NCI-H146 treated with DMSO at 0.1 percent for 48 hours (cell line): ENCODE measurements around the gene ZNF236.
"Not testable (repeated sequence)": the region's sequence is repeated elsewhere in the genome, so short reads cannot be mapped to it uniquely, and the experiment has no call there.

Experiments used
- DNase-seq: peaks from one replicate; lab custom pipeline; 2025; ENCODE audit not compliant: unreplicated experiment; lab: John Stamatoyannopoulos, UW

Gene ZNF236

DNA sequence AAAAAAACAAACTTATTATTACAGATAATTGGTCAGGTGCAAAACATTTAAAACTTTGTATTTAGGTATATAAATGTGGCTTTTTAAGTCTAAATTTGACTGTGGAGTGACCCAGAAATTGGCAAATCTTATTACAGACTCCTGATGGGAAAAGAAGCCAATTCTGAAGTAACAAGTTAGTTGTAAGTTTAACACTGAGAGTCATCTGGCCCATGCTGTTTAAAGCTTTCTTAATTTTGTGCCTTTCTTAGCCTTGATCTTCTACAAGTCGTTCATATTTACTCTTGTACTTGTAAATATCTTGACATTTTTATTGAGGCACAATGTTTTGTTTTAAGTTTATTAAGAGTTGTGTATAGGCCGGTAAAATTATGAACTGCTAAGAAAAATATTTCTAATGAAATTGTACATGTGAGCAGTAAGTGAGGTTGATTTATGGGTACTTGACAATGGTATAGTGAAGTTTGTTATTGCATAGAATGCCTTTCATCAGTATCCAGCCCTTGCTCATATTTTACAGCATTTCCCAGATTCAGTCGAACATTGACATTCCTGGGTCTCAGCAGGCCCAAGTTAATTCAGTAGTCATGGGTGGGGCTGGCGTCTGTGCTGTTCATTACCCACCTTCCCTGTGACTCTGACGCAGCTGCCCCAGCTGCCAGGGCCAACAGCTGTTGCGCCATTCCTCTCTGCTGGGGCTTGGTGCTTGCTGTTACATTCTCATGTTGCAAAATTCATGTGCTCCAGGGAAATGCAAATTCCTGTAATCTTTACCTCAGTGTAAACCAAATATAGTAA, 121.4 kb downstream of the ZNF236 start:
- no peak for DNase-seq

DNA sequence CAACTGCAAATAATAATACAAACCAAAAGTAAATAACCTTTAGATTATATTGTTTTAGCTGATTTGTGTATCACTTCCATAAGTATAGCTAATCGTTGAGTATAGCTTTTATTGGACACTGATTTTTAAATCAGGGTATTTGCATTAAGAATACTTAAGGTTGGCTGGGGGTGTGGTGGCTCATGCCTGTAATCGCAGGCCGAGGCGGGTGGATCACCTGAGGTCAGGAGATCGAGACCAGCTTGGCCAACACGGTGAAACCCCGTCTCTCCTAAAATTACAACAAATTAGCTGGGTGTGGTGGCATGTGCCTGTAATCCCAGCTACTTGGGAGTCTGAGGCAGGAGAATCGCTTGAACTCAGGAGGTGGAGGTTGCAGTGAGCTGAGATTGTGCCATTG, 122.0 kb downstream of the ZNF236 start:
- DNase-seq: not testable (repeated sequence)

DNA sequence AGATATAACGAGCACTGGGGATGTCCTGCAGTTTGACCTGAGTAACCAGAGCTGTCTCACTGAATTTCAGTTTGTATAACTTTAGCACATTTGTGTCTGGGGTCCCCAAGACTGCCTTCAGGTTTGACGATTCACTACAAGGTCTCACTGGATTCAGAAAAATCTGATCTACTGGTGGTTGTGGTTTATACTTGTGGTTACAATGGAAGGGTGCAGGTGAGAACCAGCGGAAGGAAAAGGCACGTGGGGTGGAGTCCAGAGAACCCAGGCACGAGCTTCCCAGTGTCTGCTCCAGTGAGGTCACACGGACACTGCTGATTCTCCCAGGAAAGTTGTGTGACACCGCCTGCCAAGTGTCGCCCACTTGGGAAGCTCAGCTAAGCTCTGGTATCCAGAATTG, 126.0 kb downstream of the ZNF236 start:
- DNase-seq: no peak

DNA sequence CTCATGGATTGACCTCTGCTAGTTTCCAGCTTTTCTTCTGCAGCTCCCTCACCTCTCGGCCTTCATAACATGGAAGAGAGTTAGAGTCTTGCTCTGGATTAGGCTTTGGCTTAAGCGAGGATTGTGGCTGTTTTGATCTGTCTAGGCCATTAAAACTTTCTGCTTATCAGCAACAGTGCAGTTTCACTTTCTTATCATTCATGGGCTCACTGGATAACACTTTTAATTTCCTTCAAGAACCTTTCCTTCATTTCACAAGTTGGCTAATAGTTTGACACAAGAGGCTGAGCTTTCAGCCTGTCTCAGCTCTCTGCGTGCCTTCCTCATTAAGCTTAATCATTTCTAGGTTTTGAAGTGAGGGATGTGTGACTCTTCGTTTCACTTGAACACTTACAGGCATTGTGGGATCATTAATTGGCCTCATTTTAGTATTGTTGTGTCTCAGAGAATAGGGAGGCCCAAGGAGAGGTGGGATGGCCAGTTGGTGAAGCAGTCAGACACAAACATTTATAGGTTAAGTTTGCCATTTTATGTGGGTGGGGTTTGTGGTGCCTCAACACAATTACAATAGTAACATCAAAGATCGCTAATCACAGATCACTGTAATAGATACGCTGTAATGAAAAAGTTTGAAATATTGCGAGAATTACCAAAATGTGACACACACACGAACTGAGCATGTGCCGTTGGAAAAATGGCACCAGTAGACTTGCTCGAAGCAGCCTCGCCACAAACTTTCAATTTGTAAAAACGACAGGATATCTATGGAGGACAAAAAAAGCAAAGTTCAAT, 129.3 kb downstream of the ZNF236 start:
- DNase-seq: no peak

DNA sequence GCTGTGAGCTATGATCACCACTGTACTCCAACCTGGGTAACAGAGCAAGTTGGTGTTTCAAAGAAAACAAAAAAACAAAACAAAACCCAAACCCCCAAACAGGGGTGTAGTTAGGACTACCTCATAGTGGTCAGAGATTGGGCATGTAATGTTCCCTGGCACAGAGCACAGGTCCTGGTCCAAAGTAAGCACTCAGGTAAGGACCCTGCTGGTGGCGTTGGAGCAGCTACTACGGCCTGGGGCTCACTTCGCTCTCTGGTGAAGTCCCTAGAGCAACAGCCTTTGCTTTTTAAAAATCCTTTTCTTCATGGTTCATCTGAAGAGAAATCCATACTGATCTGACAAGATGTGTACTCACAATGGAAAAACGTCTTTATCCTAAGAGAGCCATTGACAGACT, 130.4 kb downstream of the ZNF236 start:
- DNase-seq: no peak

DNA sequence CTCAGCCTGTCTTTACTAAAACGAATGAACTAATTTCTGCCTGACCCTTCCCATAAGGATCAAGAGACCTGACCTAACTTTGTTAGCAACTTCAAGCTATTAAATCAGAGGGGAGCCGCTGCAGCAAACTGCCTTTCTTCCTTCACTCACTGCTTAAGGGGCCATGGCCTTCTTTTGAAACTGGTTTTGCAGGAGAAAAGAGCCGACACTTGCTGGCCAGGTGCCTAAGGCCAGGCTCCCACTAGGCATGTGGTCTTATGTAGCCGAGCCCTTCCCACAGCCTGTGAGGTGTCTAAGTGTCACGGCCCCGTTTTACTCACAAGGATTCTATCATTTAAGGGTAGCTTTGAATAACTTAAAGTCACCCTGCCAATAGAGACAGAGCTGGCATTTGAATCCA, 130.8 kb downstream of the ZNF236 start:
- DNase-seq: no peak

DNA sequence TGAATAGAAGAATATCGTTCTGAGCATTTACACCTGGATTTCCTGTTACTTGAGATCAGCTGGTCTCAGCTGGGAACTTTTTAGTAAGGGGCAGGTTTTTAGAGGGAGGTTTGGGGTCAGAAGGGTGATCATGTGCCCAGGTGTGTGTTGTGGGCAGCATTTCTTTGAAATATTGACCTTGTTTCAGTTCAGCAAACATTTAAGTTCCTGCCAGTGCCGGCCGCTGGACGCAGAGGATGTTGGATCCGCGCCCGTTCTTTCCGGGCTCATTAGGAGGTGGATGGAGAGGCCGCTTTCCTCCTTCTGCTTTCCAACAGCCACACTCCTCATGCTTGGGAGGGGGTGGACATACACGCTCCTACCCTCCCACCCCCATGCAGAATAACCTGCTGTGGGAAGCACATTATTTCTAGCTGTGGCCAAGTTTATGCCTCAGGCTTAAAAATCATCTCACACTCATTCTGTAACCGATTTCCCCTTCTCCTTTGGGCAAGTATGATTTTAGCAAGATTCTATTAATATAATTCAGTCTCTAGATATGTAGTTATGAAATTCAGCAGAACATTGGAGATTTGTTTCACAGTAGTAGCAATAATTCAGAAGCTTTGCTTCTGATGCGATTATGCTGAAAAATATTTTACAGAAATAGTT, 131.4 kb downstream of the ZNF236 start:
- DNase-seq: no peak

DNA sequence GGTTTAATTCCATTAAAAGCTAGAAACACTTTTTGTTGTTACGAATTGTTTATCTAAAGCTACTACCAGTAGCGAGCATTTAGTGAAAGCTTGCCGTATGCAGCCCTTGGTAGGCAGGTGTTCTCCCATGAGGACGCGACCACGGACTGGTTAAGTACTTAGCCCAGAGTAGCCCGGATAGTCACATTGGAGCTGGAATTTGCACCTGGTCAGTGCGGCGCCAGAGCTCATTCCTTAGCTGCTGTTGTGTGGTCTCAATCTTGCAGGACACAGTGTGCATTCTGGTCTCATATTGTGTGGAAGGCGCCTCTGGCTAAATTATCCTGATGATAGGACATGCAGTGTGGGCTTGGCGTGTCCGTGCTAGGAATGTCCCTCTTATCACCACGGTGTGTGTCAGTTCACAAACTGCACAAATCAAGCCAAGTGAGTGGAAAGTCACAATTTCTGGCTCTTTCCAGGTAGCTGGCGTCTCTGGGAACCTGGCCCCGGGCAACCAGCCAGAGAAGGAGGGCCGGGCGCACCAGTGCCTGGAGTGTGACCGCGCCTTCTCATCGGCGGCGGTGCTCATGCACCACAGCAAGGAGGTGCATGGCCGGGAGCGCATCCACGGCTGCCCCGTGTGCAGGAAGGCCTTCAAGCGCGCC, 133.3 kb downstream of the ZNF236 start:
- no peak for DNase-seq

DNA sequence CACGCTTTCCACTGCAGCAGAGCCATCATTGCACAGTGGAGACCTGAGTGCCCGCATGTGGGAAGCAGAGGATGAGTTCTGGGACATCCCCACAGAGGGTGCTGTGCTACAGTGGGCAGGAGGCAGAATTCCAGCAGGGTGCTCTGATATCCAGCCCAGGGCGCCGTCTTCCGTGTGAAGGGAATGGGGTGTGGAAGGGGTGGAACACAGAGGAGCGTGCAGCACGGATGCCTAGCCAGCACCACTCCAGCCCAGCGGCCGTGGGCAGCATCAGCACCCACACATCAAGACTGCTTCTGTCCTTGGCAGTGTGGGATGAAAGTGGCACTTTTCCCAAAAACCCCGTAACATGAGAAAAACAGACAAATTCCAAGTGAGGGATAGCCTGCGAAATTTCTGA, 134.3 kb downstream of the ZNF236 start:
- DNase-seq: no peak

DNA sequence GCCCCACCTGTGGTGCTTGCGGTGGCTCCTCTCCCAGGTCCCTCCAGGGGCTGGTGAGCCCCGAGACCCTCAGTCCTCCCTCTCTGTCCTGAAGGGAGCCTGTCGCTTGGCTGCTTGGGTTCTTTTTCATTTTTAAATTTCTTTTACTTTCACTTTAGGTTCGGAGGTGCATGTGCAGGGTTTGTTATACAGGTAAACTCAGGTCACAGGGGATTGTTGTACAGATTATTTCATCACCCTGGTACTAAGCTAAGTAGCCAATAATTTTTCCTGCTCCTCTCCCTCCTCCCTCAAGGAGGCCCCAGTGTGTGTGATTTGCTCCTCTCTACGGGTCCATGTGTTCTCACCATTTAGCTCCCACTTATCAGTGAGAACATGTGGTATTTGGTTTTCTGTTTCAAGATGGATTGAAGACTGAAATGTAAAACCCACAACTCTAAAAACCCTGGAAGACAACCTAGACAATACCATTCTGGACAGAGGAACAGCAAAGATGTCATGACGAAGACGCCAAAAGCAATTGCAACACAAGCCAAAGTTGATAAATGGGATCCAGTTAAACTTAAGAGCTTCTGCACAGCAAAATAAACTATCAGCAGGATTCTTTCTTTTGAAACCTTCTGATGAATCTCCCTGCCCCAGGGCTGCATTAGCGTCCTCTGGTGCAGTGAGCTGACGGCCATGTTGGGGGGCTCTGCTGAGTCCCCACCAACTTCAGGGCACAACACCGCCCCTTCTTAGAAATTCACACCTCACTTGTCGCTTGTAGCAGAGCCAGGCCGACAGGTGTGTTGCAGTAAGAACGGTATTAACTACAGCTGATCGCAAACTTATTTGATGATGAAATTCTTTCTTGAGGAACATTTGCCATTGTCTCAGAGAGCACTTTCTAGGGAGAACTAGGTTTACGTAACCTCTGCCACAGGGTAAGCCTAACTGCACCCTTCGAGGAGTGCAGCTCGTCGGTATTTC, 135.3 kb downstream of the ZNF236 start:
- DNase-seq: no peak

DNA sequence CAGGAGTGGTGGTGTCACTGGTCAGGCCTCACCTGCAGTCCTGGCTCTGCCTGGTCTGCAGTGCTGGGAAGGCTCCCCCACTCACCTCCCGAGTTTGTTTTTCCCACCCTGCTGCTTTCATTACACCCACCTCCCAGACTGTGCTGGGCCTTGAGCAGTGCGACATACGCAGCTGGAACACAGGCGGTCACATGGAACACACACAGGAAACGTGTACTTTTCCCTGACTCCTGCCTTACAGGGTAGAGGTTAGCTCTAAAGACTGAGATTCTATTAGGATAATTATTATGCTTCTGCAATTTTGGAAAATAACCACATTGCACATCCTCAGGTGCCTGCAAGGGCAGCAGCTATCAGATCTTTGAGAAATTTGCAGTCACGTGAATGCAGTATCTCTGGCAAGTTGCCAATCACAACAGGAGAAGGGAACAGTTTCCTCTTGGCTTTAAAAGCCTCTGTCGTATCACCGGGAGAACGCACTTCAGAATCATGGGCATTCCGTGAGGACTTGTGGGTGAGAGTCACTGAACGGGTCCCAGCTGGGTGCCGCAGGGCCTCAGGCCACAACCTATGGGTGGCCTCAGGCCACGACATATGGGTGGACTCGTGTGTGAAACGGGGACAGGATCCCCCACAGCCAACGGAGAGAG, 136.5 kb downstream of the ZNF236 start:
- peak; percentile 35 for DNase-seq

DNA sequence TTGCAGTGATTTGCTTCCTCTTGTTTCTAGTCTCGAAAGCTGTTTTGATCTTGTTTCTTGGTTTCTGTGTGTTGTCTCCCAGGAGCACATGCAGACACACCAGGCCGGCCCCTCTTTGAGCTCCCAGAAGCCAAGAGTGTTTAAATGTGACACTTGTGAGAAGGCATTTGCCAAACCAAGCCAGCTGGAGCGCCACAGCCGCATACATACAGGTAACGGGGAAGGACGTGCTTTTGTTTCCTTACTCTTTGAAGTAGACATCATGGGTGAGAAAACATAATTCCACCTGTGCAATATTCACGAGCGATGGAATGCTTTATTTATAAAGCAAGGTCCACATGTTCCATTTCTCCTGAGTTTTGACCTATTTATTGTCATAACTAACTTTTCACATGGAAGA, 137.2 kb downstream of the ZNF236 start:
- no peak for DNase-seq

DNA sequence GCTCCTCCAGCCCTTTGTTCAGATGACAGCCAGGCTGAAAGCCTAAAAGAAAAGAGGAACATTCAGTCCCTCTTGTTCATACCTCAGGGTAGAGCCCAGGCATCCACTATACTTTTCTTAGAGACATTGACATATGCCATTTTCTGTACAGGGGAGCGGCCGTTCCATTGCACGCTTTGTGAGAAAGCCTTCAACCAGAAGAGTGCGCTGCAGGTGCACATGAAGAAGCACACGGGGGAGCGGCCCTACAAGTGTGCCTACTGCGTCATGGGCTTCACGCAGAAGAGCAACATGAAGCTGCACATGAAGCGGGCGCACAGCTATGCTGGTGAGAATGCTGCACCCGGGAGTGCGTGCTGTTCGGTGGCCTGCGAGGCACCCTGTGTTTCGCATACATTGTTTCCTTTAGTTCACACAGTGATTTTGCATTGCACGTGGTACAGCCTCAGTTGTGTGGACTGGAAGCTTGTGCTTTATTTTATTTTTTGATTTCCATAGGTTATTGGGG, 138.2 kb downstream of the ZNF236 start:
- DNase-seq: no peak

DNA sequence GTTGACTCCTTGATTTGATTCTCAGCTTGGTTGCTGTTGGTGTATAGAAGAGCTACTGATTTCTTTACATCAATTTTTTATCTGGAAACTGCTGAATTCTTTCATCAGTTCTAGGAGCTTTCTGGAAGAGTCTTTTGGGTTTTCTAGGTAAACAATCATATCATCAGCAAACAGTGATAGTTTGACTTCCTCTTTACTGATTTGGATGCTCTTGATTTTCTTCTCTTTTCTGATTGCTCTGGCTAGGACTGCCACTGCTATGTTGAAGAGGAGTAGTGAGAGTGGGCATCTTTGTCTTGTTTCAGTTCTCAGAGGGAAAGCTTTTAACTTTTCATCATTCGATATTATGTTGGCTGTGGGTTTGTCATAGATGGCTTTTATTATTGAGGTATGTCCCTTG, 140.5 kb downstream of the ZNF236 start:
- DNase-seq: no peak

DNA sequence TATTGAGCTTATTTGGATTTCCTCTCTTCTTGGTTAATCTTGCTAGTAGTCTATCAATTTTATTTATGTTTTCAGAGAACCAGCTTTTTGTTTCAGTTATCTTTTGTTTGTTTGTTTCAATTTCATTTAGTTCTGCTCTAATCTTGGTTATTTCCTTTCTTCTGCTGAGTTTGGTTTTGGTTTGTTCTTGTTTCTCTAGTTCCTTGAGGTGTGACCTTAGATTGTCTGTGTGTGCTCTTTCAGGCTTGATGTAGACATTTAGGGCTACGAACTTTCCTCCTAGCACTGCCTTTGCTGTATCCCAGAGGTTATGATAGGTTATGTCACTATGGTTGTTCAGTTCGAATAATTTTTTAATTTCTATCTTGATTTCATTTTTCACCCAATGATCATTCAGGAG, 141.6 kb downstream of the ZNF236 start:
- no peak for DNase-seq

DNA sequence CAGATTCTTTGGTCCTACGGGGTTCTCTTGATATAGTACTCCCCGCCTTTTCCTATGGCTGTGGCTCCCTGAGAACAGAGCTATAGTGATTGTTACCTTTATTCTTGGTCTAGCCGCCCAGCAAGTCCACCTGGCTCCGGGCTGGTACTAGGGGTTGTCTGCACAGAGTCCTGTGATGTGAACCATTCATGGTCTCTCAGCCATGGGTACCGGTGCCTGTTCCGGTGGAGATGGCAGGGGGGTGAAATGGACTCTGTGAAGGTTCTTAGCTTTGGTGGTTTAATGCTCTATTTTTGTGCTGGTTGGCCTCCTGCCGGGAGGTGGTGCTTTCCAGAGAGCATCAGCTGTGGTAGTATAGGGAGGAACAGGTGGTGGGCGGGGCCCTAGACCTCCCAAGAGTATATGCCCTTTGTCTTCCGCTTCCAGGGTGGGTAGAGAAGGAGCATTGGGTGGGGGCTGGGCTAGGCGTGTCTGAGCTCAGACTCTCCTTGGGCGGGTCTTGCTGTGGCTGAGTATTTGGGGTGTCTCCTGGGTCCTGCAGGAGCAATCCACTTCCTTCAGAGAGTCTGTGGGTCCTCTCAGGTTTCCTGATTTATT, 143.3 kb downstream of the ZNF236 start:
- not testable (repeated sequence) for DNase-seq

DNA sequence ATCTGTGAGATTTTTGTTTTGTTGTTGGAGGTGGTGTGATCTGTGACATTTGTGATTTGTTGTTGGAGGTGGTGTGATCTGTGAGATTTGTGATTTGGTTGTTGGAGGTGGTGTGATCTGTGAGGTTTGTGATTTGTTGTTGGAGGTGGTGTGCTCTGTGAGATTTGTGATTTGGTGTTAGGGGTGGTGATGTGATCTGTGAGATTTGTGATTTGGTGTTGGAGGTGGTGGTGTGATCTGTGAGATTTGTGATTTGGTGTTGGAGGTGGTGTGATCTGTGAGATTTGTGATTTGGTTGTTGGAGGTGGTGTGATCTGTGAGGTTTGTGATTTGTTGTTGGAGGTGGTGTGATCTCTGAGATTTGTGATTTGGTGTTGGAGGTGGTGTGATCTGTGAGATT, 144.9 kb downstream of the ZNF236 start:
- not testable (repeated sequence) for DNase-seq

DNA sequence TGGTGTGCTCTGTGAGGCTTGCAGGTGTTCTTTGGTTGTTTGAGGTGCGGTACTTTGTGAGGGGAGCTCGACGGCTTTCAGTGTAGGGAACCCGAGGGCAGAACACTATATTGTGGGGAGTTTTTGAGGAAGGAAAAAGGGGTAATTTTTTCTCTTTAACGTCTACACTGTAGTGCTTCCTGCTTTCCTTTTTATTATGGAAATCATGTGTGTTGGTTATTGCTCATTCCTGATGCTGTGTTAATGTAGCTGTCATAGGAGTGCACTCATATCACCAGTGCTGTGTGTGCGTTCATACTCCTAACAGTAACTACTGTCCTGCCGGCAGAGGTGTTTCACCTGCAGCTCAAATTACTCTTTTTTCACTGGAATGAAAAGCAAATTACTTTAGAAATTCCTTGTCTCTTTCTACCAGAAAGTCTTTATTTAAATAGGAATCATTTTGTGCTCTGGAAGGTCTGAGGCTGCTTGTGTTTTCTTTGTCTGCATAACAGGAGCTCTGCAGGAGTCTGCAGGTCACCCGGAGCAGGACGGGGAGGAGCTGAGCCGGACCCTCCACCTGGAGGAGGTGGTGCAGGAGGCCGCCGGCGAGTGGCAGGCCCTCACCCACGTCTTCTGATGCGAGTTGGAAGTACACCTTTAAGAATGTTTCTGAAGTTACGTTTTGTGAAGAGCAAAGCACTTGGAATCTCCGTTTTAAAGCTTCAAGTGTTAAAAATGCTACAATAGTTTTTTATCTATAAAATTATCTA, 145.5 kb downstream of the ZNF236 start:
- no peak for DNase-seq
